ENCODE results near the gene SERPINB3. TPM values are rescaled to one million over a fixed set of nuclear protein-coding genes. Genes with fewer than 3 reads are reported as not detected.
"Not testable (repeated sequence)": the region's sequence is repeated elsewhere in the genome, so short reads cannot be mapped to it uniquely, and the experiment has no call there.

SERPINB3 gene
- total RNA-seq, 1 experiment from 2014 or later, result not detected

- POLR2A ChIA-PET; H3K27ac ChIP-seq (ENCODE audit: low read length); CTCF ChIA-PET; H3K4me3 ChIP-seq (ENCODE audit: low read depth in 2 of 2, low read length in 2 of 2); intact Hi-C loops (cut with micrococcal nuclease; ENCODE audit: unreplicated experiment); H3K36me3 ChIP-seq (ENCODE audit: control insufficient read depth, insufficient read depth, low read length); H3K27me3 ChIP-seq (ENCODE audit: control insufficient read depth, insufficient read depth, low read length); DNase-seq (ENCODE audit: low read depth, low spot score); BruUV-seq (replicated peaks); H3K9me3 ChIP-seq (ENCODE audit: control insufficient read depth, insufficient read depth, low read depth, low read length); in situ Hi-C loops (cut with HindIII; ENCODE audit: low pct_unique_long_range_greater_than_20kb, low sequenced_read_pairs); ATAC-seq; H3K4me1 ChIP-seq (ENCODE audit: control insufficient read depth, insufficient read depth, low read length): not testable (repeated sequence)
Measured at GRCh38 chr18:63644142-63644541, 17.6 kb downstream of the SERPINB3 start, which contains the start of gene SERPINB4. Gene SERPINB4, minus strand, starts transcription at chr18:63644256. Its CDS starts 679 bp downstream, at chr18:63643577.

DNA sequence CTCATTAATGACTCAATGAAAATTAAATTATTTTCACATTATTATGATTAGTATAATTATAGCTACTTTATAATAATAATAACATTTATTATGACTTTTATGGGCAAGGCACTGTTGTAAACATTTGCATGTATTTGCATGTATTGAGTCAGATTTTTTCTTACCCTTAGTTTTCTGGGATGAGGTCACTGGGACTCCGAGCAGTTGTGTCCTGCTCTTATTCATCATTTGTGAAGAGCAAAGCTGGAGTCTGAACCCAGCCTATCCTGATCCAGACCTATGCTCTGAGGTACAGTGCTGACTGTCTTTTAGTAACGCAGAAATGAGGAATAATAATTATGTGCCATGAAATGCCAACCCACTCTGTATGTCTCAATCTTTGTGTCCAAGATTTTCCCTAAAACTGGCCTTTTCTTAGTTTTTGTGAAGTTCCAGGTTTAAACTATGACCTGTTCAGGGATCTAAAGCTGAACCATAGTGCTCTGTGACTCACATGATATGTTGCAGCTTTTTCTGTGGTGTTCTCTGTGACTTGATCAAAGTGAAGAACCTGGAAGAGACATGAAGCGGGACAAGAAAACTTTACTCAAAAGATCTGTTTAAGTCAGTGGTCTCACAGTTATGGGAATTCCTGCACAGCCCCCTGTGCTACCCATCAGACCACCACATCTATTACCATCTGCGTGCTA lies 18.9 kb downstream of the SERPINB3 start:
- in situ Hi-C loops (cut with HindIII; ENCODE audit: low pct_unique_long_range_greater_than_20kb, low sequenced_read_pairs); DNase-seq (ENCODE audit: low read depth, low spot score); POLR2A ChIA-PET; H3K4me1 ChIP-seq (ENCODE audit: control insufficient read depth, insufficient read depth, low read length); intact Hi-C loops (cut with micrococcal nuclease; ENCODE audit: unreplicated experiment); H3K4me3 ChIP-seq (ENCODE audit: low read depth in 2 of 2, low read length in 2 of 2); H3K9me3 ChIP-seq (ENCODE audit: control insufficient read depth, insufficient read depth, low read depth, low read length); H3K36me3 ChIP-seq (ENCODE audit: control insufficient read depth, insufficient read depth, low read length); H3K27ac ChIP-seq (ENCODE audit: low read length); ATAC-seq; CTCF ChIA-PET; BruUV-seq (replicated peaks); H3K27me3 ChIP-seq (ENCODE audit: control insufficient read depth, insufficient read depth, low read length): not testable (repeated sequence)

DNA sequence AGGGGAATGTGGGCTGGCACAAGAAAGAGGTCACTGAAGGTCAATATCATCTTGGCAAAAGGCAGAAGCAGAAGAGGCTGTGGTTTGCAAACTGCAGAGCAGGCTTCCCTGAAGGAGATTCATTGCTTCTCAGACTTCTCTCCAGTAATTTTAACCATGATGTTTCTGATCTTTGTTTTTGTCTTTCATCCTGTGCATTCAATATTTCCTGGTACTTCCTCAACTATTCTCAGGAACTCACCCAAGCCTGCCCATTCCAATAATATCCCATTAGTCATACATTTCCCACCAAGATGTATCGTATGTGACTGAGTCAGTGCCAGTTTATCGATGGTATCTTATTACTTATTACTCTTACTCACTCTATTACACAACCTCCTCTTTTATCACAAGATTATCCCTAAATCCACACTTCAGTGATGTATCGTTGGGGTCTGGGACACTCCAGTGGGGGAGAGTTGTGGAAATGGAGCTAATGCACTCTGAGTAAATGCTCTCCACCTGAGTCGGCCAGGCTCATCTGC lies 20.5 kb downstream of the SERPINB3 start:
- H3K4me3 ChIP-seq (ENCODE audit: low read depth in 2 of 2, low read length in 2 of 2); H3K36me3 ChIP-seq (ENCODE audit: control insufficient read depth, insufficient read depth, low read length); H3K27me3 ChIP-seq (ENCODE audit: control insufficient read depth, insufficient read depth, low read length); POLR2A ChIA-PET; BruUV-seq (replicated peaks); DNase-seq (ENCODE audit: low read depth, low spot score); CTCF ChIA-PET; in situ Hi-C loops (cut with HindIII; ENCODE audit: low pct_unique_long_range_greater_than_20kb, low sequenced_read_pairs); H3K27ac ChIP-seq (ENCODE audit: low read length); H3K9me3 ChIP-seq (ENCODE audit: control insufficient read depth, insufficient read depth, low read depth, low read length); H3K4me1 ChIP-seq (ENCODE audit: control insufficient read depth, insufficient read depth, low read length); intact Hi-C loops (cut with micrococcal nuclease; ENCODE audit: unreplicated experiment); ATAC-seq: not testable (repeated sequence)

GRCh38 chr18:63637703-63638102 lies 24.0 kb downstream of the SERPINB3 start:
- DNase-seq (ENCODE audit: low read depth, low spot score) (no peak), ATAC-seq (no peak)
- H3K36me3 ChIP-seq (ENCODE audit: control insufficient read depth, insufficient read depth, low read length), result no peaks in the 10 kb centered on the region
- in situ Hi-C loops (cut with HindIII; ENCODE audit: low pct_unique_long_range_greater_than_20kb, low sequenced_read_pairs) (no loop called here), intact Hi-C loops (cut with micrococcal nuclease; ENCODE audit: unreplicated experiment) (no loop called here)
- POLR2A ChIA-PET, result no interaction called here
- CTCF ChIA-PET, result no interaction called here
- no peaks in the 10 kb centered on the region for H3K4me1 ChIP-seq (ENCODE audit: control insufficient read depth, insufficient read depth, low read length)
- TF ChIP-seq SIN3A (IDR thresholded peaks at IDR 0.05; ENCODE audit: borderline replicate concordance, insufficient read depth, low read depth, low read length) (no peak), REST (IDR thresholded peaks at IDR 0.05; ENCODE audit: insufficient read depth in 1 of 2, low read depth in 2 of 2, low read length in 1 of 2) (no peak), POLR2AphosphoS5 (IDR thresholded peaks at IDR 0.05; ENCODE audit: low read depth, low read length) (no peak), TCF7L2 (IDR thresholded peaks at IDR 0.05; ENCODE audit: low read depth, low read length) (no peak), CTCF (IDR thresholded peaks at IDR 0.05) (no peak)
- BruUV-seq (replicated peaks), result no TSS peak
- no peak overlapping the region for H3K4me3 ChIP-seq (ENCODE audit: low read depth in 2 of 2, low read length in 2 of 2)
- no peaks in the 10 kb centered on the region for H3K27me3 ChIP-seq (ENCODE audit: control insufficient read depth, insufficient read depth, low read length)
- no peaks in the 10 kb centered on the region for H3K9me3 ChIP-seq (ENCODE audit: control insufficient read depth, insufficient read depth, low read depth, low read length)
- no peak overlapping the region for H3K27ac ChIP-seq (ENCODE audit: low read length)
